ENCODE data around the gene CIROP.
A peak's percentile ranks its signal among the peaks of the same experiment; 100 is the strongest.

CIROP gene

DNA sequence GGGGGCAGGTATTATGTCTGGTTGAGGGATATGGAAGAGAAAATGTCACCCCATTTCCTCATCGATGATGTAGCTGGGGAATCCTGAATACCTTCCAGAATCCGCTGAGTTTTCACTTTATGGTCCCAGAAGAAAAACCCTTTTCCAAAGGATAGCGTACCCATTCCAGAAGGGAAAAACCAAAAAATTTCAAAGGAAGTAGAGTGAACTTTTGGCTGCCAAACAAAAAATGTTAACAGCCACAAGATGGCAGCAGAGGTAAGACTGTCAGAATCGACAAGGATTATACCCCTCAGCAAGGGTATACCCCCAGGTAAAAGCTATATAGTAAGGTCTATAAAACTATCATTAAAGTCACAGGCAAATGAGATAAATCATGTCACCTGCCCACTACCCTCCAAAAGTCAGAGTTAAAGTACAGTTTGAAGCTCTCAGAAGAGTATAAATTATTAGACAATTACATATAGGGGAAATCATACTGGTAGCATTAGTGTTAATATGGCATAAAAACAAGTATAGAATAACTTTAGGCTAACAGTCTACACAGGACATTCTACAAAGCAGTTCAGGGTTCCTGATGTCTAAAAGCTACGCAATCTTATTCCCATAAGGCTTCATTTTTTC lies 27.9 kb downstream of the CIROP start:
- Histone ChIP-seq H4K20me1 (ENCODE audit: insufficient read depth, low read length) (no peaks in the 10 kb centered on the region), H3K27me3 (ENCODE audit: low read depth, low read length) (no peaks in the 10 kb centered on the region), H2AFZ (ENCODE audit: low read depth, low read length) (no peak overlapping the region), H3K27ac (ENCODE audit: low read length) (no peak overlapping the region), H3K79me2 (ENCODE audit: low read length) (peaks cover under 1% of the 10 kb centered on the region; the same call in 1 of the 2 replicates), H3K4me1 (ENCODE audit: low read length) (peaks cover 14% of the 10 kb centered on the region), H3K4me2 (ENCODE audit: low read length) (no peak overlapping the region), H3K9ac (ENCODE audit: low read length) (no peak overlapping the region), H3K36me3 (replicated peaks; ENCODE audit: low read depth, low read length) (peaks cover 75% of the 10 kb centered on the region), H3K4me3 (ENCODE audit: low read length) (no peak overlapping the region), H3K9me3 (ENCODE audit: insufficient read depth, low read length) (no peaks in the 10 kb centered on the region)
- no peak for TF ChIP-seq EZH2phosphoT487 (IDR thresholded peaks at IDR 0.05; ENCODE audit: low read depth)
- TF ChIP-seq, protein P1, sequence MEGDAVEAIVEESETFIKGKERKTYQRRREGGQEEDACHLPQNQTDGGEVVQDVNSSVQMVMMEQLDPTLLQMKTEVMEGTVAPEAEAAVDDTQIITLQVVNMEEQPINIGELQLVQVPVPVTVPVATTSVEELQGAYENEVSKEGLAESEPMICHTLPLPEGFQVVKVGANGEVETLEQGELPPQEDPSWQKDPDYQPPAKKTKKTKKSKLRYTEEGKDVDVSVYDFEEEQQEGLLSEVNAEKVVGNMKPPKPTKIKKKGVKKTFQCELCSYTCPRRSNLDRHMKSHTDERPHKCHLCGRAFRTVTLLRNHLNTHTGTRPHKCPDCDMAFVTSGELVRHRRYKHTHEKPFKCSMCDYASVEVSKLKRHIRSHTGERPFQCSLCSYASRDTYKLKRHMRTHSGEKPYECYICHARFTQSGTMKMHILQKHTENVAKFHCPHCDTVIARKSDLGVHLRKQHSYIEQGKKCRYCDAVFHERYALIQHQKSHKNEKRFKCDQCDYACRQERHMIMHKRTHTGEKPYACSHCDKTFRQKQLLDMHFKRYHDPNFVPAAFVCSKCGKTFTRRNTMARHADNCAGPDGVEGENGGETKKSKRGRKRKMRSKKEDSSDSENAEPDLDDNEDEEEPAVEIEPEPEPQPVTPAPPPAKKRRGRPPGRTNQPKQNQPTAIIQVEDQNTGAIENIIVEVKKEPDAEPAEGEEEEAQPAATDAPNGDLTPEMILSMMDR (IDR thresholded peaks at IDR 0.05; ENCODE audit: low read depth, low read length) = peak; percentile 72

DNA sequence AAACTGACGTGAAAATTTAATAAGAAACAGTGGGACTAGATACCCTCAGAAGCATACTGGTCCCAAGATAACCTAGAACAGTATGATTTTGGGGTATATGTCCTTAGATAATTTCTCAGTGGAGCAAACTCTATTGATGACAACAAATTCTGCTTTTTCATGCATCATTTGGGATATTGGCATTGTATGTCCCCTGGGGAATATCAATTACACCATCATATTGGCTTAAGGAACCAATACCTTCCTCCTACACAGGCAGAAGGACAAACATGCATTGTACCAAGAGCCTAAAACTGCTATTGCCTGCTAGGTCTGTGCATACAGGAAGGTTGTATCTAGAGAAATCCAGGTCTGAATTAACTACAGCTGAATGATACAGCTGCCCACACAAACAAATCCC lies 29.9 kb downstream of the CIROP start:
- no peak overlapping the region for H3K9ac ChIP-seq (ENCODE audit: low read length)
- peaks cover 56% of the 10 kb centered on the region for H3K36me3 ChIP-seq (replicated peaks; ENCODE audit: low read depth, low read length)
- peaks cover 24% of the 10 kb centered on the region for H3K4me1 ChIP-seq (ENCODE audit: low read length)
- H4K20me1 ChIP-seq (ENCODE audit: insufficient read depth, low read length) = no peaks in the 10 kb centered on the region
- H2AFZ ChIP-seq (ENCODE audit: low read depth, low read length) = no peak overlapping the region
- H3K4me3 ChIP-seq (ENCODE audit: low read length) = no peak overlapping the region
- no peak overlapping the region for H3K27ac ChIP-seq (ENCODE audit: low read length)
- H3K79me2 ChIP-seq (ENCODE audit: low read length) = peaks cover 20% of the 10 kb centered on the region
- no peaks in the 10 kb centered on the region for H3K9me3 ChIP-seq (ENCODE audit: insufficient read depth, low read length)
- H3K4me2 ChIP-seq (ENCODE audit: low read length) = no peak overlapping the region
- TF ChIP-seq EZH2phosphoT487 (IDR thresholded peaks at IDR 0.05; ENCODE audit: low read depth) = no peak
- TF ChIP-seq, protein P1 (IDR thresholded peaks at IDR 0.05; ENCODE audit: low read depth, low read length) = no peak
- H3K27me3 ChIP-seq (ENCODE audit: low read depth, low read length) = no peaks in the 10 kb centered on the region

DNA sequence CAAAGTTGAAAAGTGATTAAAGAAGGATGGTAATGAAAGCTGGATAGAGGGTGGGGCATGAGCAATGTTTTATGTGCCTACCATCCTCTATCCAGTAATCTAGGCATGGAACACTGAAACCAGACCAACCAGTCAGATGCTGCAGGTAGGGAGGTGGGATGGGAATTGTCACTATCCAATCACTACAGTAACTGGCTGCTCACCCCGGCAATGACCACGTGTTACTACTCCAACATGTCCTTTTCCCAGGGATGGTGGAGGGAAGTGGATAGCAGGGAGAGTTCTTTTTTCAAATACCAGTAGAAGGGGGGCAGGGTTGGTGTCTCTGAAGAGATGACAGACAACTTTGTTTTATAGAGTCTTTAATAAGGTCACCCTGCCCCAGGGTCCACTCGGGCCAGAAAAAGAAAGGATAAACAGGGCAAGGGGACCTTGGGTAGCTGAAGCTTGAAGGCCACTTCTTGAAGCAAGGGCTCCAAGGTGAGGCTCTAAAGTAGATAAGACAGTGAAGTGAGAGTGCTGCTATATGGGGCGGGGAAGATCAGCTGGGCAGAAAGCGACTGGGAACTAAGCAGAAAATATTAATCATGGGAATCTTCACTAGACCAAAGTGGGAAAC lies 32.8 kb downstream of the CIROP start:
- H4K20me1 ChIP-seq (ENCODE audit: insufficient read depth, low read length) = peaks cover 4% of the 10 kb centered on the region; the same call in 1 of the 2 replicates
- H3K9ac ChIP-seq (ENCODE audit: low read length) = peak overlapping the region; percentile 75; the same call in 1 of the 2 replicates
- no peaks in the 10 kb centered on the region for H3K27me3 ChIP-seq (ENCODE audit: low read depth, low read length)
- peak overlapping the region; percentile 97 for H3K4me2 ChIP-seq (ENCODE audit: low read length)
- no peak overlapping the region for H3K27ac ChIP-seq (ENCODE audit: low read length)
- no peak for TF ChIP-seq EZH2phosphoT487 (IDR thresholded peaks at IDR 0.05; ENCODE audit: low read depth)
- TF ChIP-seq, protein P1 (IDR thresholded peaks at IDR 0.05; ENCODE audit: low read depth, low read length) = no peak
- H2AFZ ChIP-seq (ENCODE audit: low read depth, low read length) = no peak overlapping the region
- peaks cover 42% of the 10 kb centered on the region for H3K36me3 ChIP-seq (replicated peaks; ENCODE audit: low read depth, low read length)
- no peaks in the 10 kb centered on the region for H3K9me3 ChIP-seq (ENCODE audit: insufficient read depth, low read length)
- peaks cover 36% of the 10 kb centered on the region for H3K4me1 ChIP-seq (ENCODE audit: low read length)
- peaks cover 46% of the 10 kb centered on the region for H3K79me2 ChIP-seq (ENCODE audit: low read length)
- H3K4me3 ChIP-seq (ENCODE audit: low read length) = peak overlapping the region; percentile 79

DNA sequence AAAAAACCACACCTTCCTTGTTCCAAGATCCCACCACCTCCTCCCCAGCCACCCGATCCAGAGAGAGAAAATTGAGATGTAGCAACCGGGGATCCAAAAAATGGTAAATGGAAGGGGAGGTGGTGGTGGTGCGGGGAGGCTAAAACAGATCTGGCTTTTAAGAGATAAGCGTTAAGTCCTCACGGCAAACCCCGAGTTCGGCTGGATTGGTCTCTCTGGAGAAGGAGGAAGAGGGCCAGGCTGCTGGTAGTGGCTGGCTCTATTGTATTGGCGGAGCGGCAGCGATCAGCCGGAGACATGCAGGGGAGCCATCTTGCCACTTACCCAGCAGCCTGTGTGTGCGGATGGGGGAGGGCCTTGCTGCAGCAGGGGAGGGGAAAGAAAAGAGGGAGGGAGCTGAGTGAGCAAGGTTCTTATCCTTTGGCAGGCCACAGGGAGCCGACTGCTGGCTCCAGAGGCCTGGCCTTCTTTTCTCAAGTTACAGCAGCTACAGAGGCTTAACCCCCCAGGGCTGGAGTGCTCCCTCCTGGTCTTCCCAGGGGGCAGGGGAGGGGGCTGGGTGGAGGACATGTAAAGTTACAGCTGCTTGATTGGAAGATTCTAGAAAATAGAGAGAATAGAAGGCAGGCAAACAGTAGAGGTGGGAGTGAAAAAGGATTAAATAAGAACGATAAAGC lies 33.4 kb downstream of the CIROP start:
- H3K9ac ChIP-seq (ENCODE audit: low read length) = peak overlapping the region; percentile 75

More for the DNA sequence above, 33.4 kb downstream of the CIROP start:
- Histone ChIP-seq H2AFZ (ENCODE audit: low read depth, low read length) (no peak overlapping the region), H3K27me3 (ENCODE audit: low read depth, low read length) (no peaks in the 10 kb centered on the region), H3K36me3 (replicated peaks; ENCODE audit: low read depth, low read length) (peaks cover 41% of the 10 kb centered on the region), H3K27ac (ENCODE audit: low read length) (peak overlapping the region; percentile 20), H3K9me3 (ENCODE audit: insufficient read depth, low read length) (no peaks in the 10 kb centered on the region), H3K79me2 (ENCODE audit: low read length) (peaks cover 52% of the 10 kb centered on the region), H3K4me2 (ENCODE audit: low read length) (peak overlapping the region; percentile 97), H4K20me1 (ENCODE audit: insufficient read depth, low read length) (peaks cover 8% of the 10 kb centered on the region; the same call in 1 of the 2 replicates), H3K4me1 (ENCODE audit: low read length) (peaks cover 36% of the 10 kb centered on the region), H3K4me3 (ENCODE audit: low read length) (peak overlapping the region; percentile 79)
- TF ChIP-seq EZH2phosphoT487 (IDR thresholded peaks at IDR 0.05; ENCODE audit: low read depth) = no peak
- TF ChIP-seq, protein P1 (IDR thresholded peaks at IDR 0.05; ENCODE audit: low read depth, low read length) = no peak

All from OCI-LY3 (cell line).